GM19099 (cell line): Measurements from ENCODE around the gene CPPED1.

ENCODE experiments used
- POLR2A ChIP-seq: IDR thresholded peaks from 3 replicates; pipeline ENCODE4 v1.6.1; 2011; ENCODE audit warnings: low read depth; ENCODE audit not compliant: insufficient read length; ENCODE audit errors: extremely low read depth

CPPED1 gene

GRCh38 chr16:12728469-12728868 is 75.2 kb downstream of the CPPED1 start:
- TF ChIP-seq POLR2A: no peak

DNA sequence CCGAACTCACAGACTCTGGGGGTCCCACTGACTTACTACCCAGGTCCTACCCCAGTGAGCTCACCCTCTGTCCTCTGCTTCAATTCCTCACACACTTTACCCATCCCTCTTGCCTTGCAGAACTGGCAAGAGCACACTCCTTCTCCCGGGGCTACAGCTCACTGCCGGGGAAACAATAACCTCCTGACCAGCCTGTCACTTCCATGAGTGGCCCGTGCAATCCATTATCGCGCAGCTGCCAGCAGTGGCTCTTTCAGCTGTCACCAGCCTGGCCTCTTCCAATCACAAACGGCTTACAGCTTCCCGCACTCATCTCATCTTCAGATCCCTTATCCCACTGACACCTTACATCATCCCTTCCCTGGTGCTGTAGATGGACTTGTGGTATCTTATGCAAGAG is 79.5 kb downstream of the CPPED1 start:
- TF ChIP-seq POLR2A: no peak

DNA sequence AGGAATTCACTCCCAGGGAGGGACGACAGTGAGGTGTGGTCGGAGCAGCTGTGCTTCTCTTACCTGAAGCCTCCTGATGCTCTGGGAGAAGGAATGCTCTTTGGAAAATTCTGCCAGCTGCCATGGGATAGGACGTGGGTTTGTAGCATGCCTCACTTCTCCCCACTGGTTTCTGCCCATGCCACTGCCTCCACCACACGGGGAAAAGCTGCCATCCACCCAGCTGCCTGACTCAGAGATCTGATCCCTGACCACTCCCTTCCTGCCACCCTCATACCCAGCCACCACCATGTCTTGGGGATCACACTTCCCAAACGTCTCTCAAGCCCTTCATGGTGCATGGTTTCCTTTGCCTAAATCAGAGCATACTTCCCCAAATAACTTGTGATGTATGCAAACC is 80.0 kb downstream of the CPPED1 start:
- no peak for TF ChIP-seq POLR2A

GRCh38 chr16:12721841-12722421 is 81.8 kb downstream of the CPPED1 start:
- no peak for TF ChIP-seq POLR2A

GRCh38 chr16:12719972-12720371 is 83.7 kb downstream of the CPPED1 start:
- no peak for TF ChIP-seq POLR2A

GRCh38 chr16:12716658-12717057 is 87.0 kb downstream of the CPPED1 start:
- TF ChIP-seq POLR2A: no peak

- no peak for TF ChIP-seq POLR2A
Observed at GRCh38 chr16:12709807-12710206, 93.9 kb downstream of the CPPED1 start.

DNA sequence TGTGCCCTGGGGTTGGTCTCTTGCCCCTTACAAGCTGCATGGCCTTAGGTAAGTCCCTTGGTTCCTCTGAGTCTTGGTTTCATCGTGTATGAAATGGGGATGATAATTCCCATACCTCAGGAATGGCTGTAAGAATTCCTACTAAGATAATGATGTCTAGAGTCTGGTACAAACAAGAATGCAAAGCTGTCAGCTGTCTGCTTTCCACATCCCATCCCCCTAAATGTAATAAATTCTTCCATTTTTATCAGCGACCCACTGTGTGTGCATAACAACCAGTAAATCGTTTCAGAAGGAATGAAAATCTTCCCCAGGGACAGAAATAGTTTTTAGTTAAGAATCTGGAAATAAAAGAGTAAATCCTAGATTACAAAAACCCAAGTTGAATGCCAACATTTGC is 95.4 kb downstream of the CPPED1 start:
- TF ChIP-seq POLR2A: no peak

GRCh38 chr16:12706628-12707027 is 97.1 kb downstream of the CPPED1 start:
- TF ChIP-seq POLR2A: no peak

DNA sequence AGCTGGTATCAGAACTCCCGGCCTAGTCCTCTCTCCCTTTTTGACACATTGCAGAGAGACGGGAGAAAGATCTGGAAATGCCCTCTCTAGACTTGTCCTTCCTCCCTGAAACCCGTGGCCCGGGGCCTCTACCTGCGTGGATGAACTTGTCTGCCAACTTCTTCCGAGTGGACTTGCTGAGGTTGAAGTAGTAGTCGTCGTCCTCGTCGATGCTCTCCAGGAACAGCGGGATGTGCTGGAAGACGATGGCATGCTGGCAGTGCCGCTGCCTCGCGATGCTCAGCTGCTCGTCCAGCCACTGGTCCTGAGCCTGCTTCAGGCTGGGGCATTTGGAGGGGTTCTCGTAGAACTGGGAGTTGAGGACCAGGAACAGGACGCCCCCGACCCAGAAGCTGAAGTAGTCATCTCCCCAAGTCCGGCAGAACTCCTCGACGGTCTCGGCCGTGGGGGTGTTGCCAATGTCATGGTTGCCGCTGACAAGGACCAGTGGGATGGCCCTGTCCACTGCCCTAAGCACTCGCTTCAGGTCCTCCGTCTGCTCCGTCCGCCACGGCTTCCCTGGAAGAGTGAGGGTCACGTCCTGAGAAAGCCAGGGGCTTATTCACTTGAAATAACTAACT is 99.1 kb downstream of the CPPED1 start:
- TF ChIP-seq POLR2A: no peak

- TF ChIP-seq POLR2A: no peak
Observed at GRCh38 chr16:12703935-12704334, 99.8 kb downstream of the CPPED1 start.

- TF ChIP-seq POLR2A: no peak
Observed at GRCh38 chr16:12700161-12700560, 103.5 kb downstream of the CPPED1 start.

GRCh38 chr16:12699161-12699560 is 104.5 kb downstream of the CPPED1 start:
- no peak for TF ChIP-seq POLR2A

- no peak for TF ChIP-seq POLR2A
Observed at GRCh38 chr16:12697437-12697836, 106.2 kb downstream of the CPPED1 start.

DNA sequence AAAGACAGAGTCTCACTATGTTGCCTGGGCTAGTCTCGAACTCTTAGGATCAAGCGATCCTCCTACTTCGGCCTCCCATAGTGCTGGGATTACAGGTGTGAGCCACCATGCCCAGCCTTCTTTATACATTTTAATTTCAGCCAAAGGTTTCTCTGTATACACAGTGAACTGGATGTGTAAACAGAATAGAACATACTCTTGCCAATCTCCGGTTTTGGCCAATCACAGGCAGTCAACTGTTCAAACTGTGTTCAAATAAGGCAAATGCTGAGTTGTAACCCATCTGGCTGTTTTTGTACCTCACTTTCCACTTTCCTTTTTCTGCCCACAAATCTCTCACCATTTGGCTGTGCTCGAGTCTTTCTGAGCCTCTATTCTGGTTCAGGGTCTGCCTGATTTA is 108.2 kb downstream of the CPPED1 start:
- no peak for TF ChIP-seq POLR2A

DNA sequence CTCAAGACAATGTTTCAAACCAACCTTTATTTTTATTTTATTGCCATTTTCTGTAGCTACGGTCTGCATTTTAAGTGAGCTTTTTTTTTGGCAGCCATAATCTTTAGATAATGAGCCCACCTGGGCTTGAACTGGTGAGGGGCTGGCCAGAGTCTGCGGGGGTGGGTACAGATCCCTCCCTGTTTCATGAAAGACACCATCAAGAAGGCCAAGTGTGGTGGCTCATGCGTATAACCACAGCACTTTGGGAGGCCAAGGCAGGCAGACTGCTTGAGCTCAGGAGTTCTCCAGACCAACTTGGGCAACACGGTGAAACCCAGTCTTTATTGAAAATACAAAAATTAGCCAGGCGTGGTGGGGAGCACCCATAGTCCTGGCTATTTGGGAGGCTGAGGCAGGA is 113.7 kb downstream of the CPPED1 start:
- TF ChIP-seq POLR2A: no peak
